BLaER1 (cell line): ENCODE measurements around the gene ARMC3.

Experiments used
- H3K27ac ChIP-seq: shearing (Covaris generic); formaldehyde crosslinking; 2 replicates; pipeline ENCODE4 v1.8.1; 2022
- H3K27me3 ChIP-seq: shearing (Covaris generic); formaldehyde crosslinking; 2 replicates; pipeline ENCODE4 v1.8.1; 2022
- H3K36me3 ChIP-seq: shearing (Covaris generic); formaldehyde crosslinking; 2 replicates; pipeline ENCODE4 v1.8.1; 2022
- H3K4me1 ChIP-seq: shearing (Covaris generic); formaldehyde crosslinking; 2 replicates; pipeline ENCODE4 v1.8.1; 2022
- H3K4me2 ChIP-seq: shearing (Covaris generic); formaldehyde crosslinking; 2 replicates; pipeline ENCODE4 v1.8.1; 2022
- H3K4me3 ChIP-seq: shearing (Covaris generic); formaldehyde crosslinking; 2 replicates; pipeline ENCODE4 v1.8.1; 2022
- H3K9ac ChIP-seq: shearing (Covaris generic); formaldehyde crosslinking; 2 replicates; pipeline ENCODE4 v1.8.1; 2022
- H3K9me3 ChIP-seq: shearing (Covaris generic); formaldehyde crosslinking; 2 replicates; pipeline ENCODE4 v1.8.1; 2022
- H4K20me1 ChIP-seq: shearing (Covaris generic); formaldehyde crosslinking; 2 replicates; pipeline ENCODE4 v1.8.1; 2022
- Cebpa-rat ChIP-seq: shearing (Covaris generic); IDR thresholded peaks from 2 replicates; pipeline ENCODE4 v1.8.1; 2022

The ARMC3 gene

GRCh38 chr10:22959950-22960349, 32.1 kb downstream of the ARMC3 start:
- H4K20me1 ChIP-seq: no peaks in the 10 kb centered on the region
- TF ChIP-seq Cebpa-rat: no peak
- no peak overlapping the region for H3K27ac ChIP-seq
- H3K4me2 ChIP-seq: no peak overlapping the region
- no peak overlapping the region for H3K9ac ChIP-seq
- no peaks in the 10 kb centered on the region for H3K4me1 ChIP-seq
- H3K36me3 ChIP-seq: no peaks in the 10 kb centered on the region
- H3K27me3 ChIP-seq: no peaks in the 10 kb centered on the region
- no peaks in the 10 kb centered on the region for H3K9me3 ChIP-seq
- H3K4me3 ChIP-seq: no peak overlapping the region

GRCh38 chr10:22962817-22963216, 35.0 kb downstream of the ARMC3 start:
- Histone ChIP-seq H3K36me3 (no peaks in the 10 kb centered on the region), H3K9ac (no peak overlapping the region)

GRCh38 chr10:22969704-22970103, 41.9 kb downstream of the ARMC3 start:
- Histone ChIP-seq H4K20me1 (no peaks in the 10 kb centered on the region), H3K27ac (no peak overlapping the region), H3K36me3 (no peaks in the 10 kb centered on the region), H3K4me1 (peaks cover 11% of the 10 kb centered on the region), H3K27me3 (no peaks in the 10 kb centered on the region), H3K9me3 (no peaks in the 10 kb centered on the region), H3K9ac (no peak overlapping the region), H3K4me2 (no peak overlapping the region), H3K4me3 (no peak overlapping the region)
- no peak for TF ChIP-seq Cebpa-rat

More at GRCh38 chr10:22962817-22963216, 35.0 kb downstream of the ARMC3 start:
- Histone ChIP-seq H4K20me1 (no peaks in the 10 kb centered on the region), H3K4me3 (no peak overlapping the region), H3K27ac (no peak overlapping the region), H3K4me1 (peaks cover 11% of the 10 kb centered on the region), H3K27me3 (no peaks in the 10 kb centered on the region), H3K4me2 (no peak overlapping the region), H3K9me3 (no peaks in the 10 kb centered on the region)
- no peak for TF ChIP-seq Cebpa-rat

GRCh38 chr10:22976534-22976933, 48.7 kb downstream of the ARMC3 start:
- Histone ChIP-seq H3K4me3 (no peak overlapping the region), H3K36me3 (no peaks in the 10 kb centered on the region), H4K20me1 (no peaks in the 10 kb centered on the region), H3K27me3 (no peaks in the 10 kb centered on the region), H3K4me2 (no peak overlapping the region), H3K4me1 (no peaks in the 10 kb centered on the region), H3K9me3 (no peaks in the 10 kb centered on the region), H3K9ac (no peak overlapping the region), H3K27ac (no peak overlapping the region)
- TF ChIP-seq Cebpa-rat: no peak

- Histone ChIP-seq H3K27me3 (no peaks in the 10 kb centered on the region), H3K4me2 (no peak overlapping the region), H3K27ac (no peak overlapping the region), H3K4me3 (no peak overlapping the region), H3K9me3 (no peaks in the 10 kb centered on the region), H4K20me1 (no peaks in the 10 kb centered on the region), H3K9ac (no peak overlapping the region), H3K4me1 (no peaks in the 10 kb centered on the region), H3K36me3 (no peaks in the 10 kb centered on the region)
- no peak for TF ChIP-seq Cebpa-rat
These were observed 49.9 kb downstream of the ARMC3 start for GRCh38 chr10:22977751-22978150.

GRCh38 chr10:22978287-22978686, 50.4 kb downstream of the ARMC3 start:
- no peaks in the 10 kb centered on the region for H3K27me3 ChIP-seq
- H3K9me3 ChIP-seq: no peaks in the 10 kb centered on the region
- H3K27ac ChIP-seq: no peak overlapping the region
- no peak for TF ChIP-seq Cebpa-rat
- H3K4me2 ChIP-seq: no peak overlapping the region
- H3K4me3 ChIP-seq: no peak overlapping the region
- H3K4me1 ChIP-seq: no peaks in the 10 kb centered on the region
- no peaks in the 10 kb centered on the region for H3K36me3 ChIP-seq
- no peaks in the 10 kb centered on the region for H4K20me1 ChIP-seq
- H3K9ac ChIP-seq: no peak overlapping the region

- peaks cover 5% of the 10 kb centered on the region for H3K4me1 ChIP-seq
- no peaks in the 10 kb centered on the region for H4K20me1 ChIP-seq
- no peaks in the 10 kb centered on the region for H3K36me3 ChIP-seq
- no peak for TF ChIP-seq Cebpa-rat
- H3K9me3 ChIP-seq: no peaks in the 10 kb centered on the region
- no peak overlapping the region for H3K9ac ChIP-seq
- H3K27ac ChIP-seq: no peak overlapping the region
- H3K27me3 ChIP-seq: no peaks in the 10 kb centered on the region
- no peak overlapping the region for H3K4me2 ChIP-seq
- H3K4me3 ChIP-seq: no peak overlapping the region
These were observed 51.1 kb downstream of the ARMC3 start for GRCh38 chr10:22978918-22979317.

- Histone ChIP-seq H4K20me1 (no peaks in the 10 kb centered on the region), H3K4me3 (no peak overlapping the region), H3K36me3 (no peaks in the 10 kb centered on the region), H3K4me2 (no peak overlapping the region), H3K27me3 (no peaks in the 10 kb centered on the region), H3K9me3 (no peaks in the 10 kb centered on the region), H3K9ac (no peak overlapping the region), H3K4me1 (peaks cover 8% of the 10 kb centered on the region), H3K27ac (no peak overlapping the region)
- TF ChIP-seq Cebpa-rat: no peak
These were observed 53.0 kb downstream of the ARMC3 start for GRCh38 chr10:22980822-22981221.

- Histone ChIP-seq H3K36me3 (no peaks in the 10 kb centered on the region), H3K4me2 (peak overlapping the region; percentile 11; the same call in 1 of the 2 replicates), H3K9me3 (no peaks in the 10 kb centered on the region), H3K4me3 (no peak overlapping the region), H4K20me1 (no peaks in the 10 kb centered on the region), H3K27me3 (no peaks in the 10 kb centered on the region), H3K27ac (no peak overlapping the region), H3K9ac (no peak overlapping the region), H3K4me1 (peaks cover 12% of the 10 kb centered on the region)
- no peak for TF ChIP-seq Cebpa-rat
These were observed 56.2 kb downstream of the ARMC3 start for GRCh38 chr10:22984066-22984465.

GRCh38 chr10:22986771-22987542, 59.1 kb downstream of the ARMC3 start:
- H3K9me3 ChIP-seq: no peaks in the 10 kb centered on the region
- H4K20me1 ChIP-seq: no peaks in the 10 kb centered on the region
- TF ChIP-seq Cebpa-rat: no peak
- H3K36me3 ChIP-seq: no peaks in the 10 kb centered on the region
- no peak overlapping the region for H3K9ac ChIP-seq
- no peaks in the 10 kb centered on the region for H3K27me3 ChIP-seq
- H3K27ac ChIP-seq: no peak overlapping the region
- H3K4me3 ChIP-seq: no peak overlapping the region
- H3K4me2 ChIP-seq: no peak overlapping the region
- H3K4me1 ChIP-seq: peaks cover 12% of the 10 kb centered on the region
